Uterus (tissue), 4 donors: ENCODE data around the gene ZNF892. TPM values are rescaled to one million over a fixed set of nuclear protein-coding genes. Genes with fewer than 3 reads are reported as not detected.

Source experiments
- DNase-seq, 2 donors: peaks; one replicate each; pipeline ENCODE4 v3.0.0-alpha.2; 2019 to 2020
- H3K27ac ChIP-seq, 2 donors: fragments of 200-600 bp; sonication (generic); 1 replicate in 1 of 2; 2 replicates in 1 of 2; pipeline ENCODE4 v1.5.1; 2016 to 2018
- H3K27me3 ChIP-seq, 2 donors: fragments of 200-600 bp; sonication (generic); one replicate each; pipeline ENCODE4 v1.5.1; 2018 to 2019; ENCODE audit warnings: control low read depth in 1 of 2
- H3K36me3 ChIP-seq, 2 donors: fragments of 200-600 bp; sonication (generic); one replicate each; pipeline ENCODE4 v1.5.1; 2019; ENCODE audit warnings: control low read depth in 1 of 2
- H3K4me1 ChIP-seq, 2 donors: fragments of 200-600 bp; sonication (generic); one replicate each; pipeline ENCODE4 v1.5.1; 2018 to 2019; ENCODE audit warnings: control low read depth in 1 of 2
- H3K4me3 ChIP-seq, 2 donors: fragments of 200-600 bp; sonication (generic); 1 replicate in 1 of 2; 2 replicates in 1 of 2; pipeline ENCODE4 v1.5.1; 2018 to 2019; ENCODE audit warnings: mild to moderate bottlenecking in 1 of 2
- H3K9me3 ChIP-seq, 2 donors: fragments of 200-600 bp; sonication (generic); one replicate each; pipeline ENCODE4 v1.5.1; 2019; ENCODE audit warnings: control low read depth in 1 of 2
- CTCF ChIP-seq, 4 experiments: fragments of 200-600 bp in 2 of 4; fragments of 450-650 bp in 2 of 4; sonication (generic) in 2 of 4; IDR thresholded peaks; one replicate each; pipeline ENCODE4 v1.5.1; 2016 to 2019; ENCODE audit warnings: antibody characterized with exemption in 4 of 4, mild to moderate bottlenecking in 2 of 4, moderate library complexity in 1 of 4
- POLR2A ChIP-seq, 2 donors: fragments of 450-650 bp; IDR thresholded peaks; one replicate each; pipeline ENCODE4 v1.6.1; 2016; ENCODE audit warnings: antibody characterized with exemption in 2 of 2, mild to moderate bottlenecking in 1 of 2, moderate library complexity in 1 of 2
- intact Hi-C: fragments of 100-400 bp; cut with DNase I; formaldehyde crosslinking; loops from one replicate; pipeline ENCODE4 v1.15.1; 2023; ENCODE audit warnings: low total_unique reads
- total RNA-seq, 4 donors: library from RNA; depleted of rRNA in 3 of 4; stranded (reverse); fragments of >200 nt in 3 of 4; gene quantifications; one replicate each; pipeline versions ENCODE4 v1.1.0 to v1.2.4, GENCODE V29; 2014 to 2023
- donor health status: DM: yes; HTN: yes; CAD: no.

The ZNF892 gene
- total RNA-seq, 4 donors from 2014 or later: 0.88 to 19.6 (median 6.9) TPM

GRCh38 chr2:95225658-95226057 is 18.3 kb downstream of the ZNF892 start:
- DNase-seq: no peak
- no peak for TF ChIP-seq CTCF (IDR thresholded peaks at IDR 0.05)
- TF ChIP-seq POLR2A (IDR thresholded peaks at IDR 0.05): no peak
- peaks cover 0 to 28% of the 10 kb centered on the region in 2 donors for H3K9me3 ChIP-seq
- H3K4me3 ChIP-seq: no peak overlapping the region
- no peaks in the 10 kb centered on the region for H3K27me3 ChIP-seq
- no peaks in the 10 kb centered on the region for H3K4me1 ChIP-seq
- intact Hi-C loops: no loop called here
- H3K27ac ChIP-seq: no peak overlapping the region
- H3K36me3 ChIP-seq: no peaks in the 10 kb centered on the region

- Histone ChIP-seq H3K27me3 (no peaks in the 10 kb centered on the region), H3K27ac (no peak overlapping the region), H3K4me3 (no peak overlapping the region), H3K36me3 (no peaks in the 10 kb centered on the region), H3K9me3 (peaks cover 0 to 25% of the 10 kb centered on the region in 2 donors), H3K4me1 (no peaks in the 10 kb centered on the region)
- no peak for DNase-seq
- intact Hi-C loops: no loop called here
- no peak for TF ChIP-seq POLR2A (IDR thresholded peaks at IDR 0.05)
- TF ChIP-seq CTCF (IDR thresholded peaks at IDR 0.05): no peak
These were observed 24.4 kb downstream of the ZNF892 start for GRCh38 chr2:95231723-95232122.

- TF ChIP-seq CTCF (IDR thresholded peaks at IDR 0.05): no peak
- TF ChIP-seq POLR2A (IDR thresholded peaks at IDR 0.05): no peak
- Histone ChIP-seq H3K4me1 (no peaks in the 10 kb centered on the region), H3K27me3 (no peaks in the 10 kb centered on the region), H3K36me3 (no peaks in the 10 kb centered on the region), H3K27ac (no peak overlapping the region), H3K4me3 (no peak overlapping the region), H3K9me3 (peaks cover 0 to 25% of the 10 kb centered on the region in 2 donors)
- intact Hi-C loops: no loop called here
- no peak for DNase-seq
These were observed 24.9 kb downstream of the ZNF892 start for GRCh38 chr2:95232232-95232631.

GRCh38 chr2:95234286-95234785 is 27.0 kb downstream of the ZNF892 start:
- H3K4me3 ChIP-seq: no peak overlapping the region
- no peak for DNase-seq
- H3K9me3 ChIP-seq: peaks cover 0 to 21% of the 10 kb centered on the region in 2 donors
- H3K27me3 ChIP-seq: no peaks in the 10 kb centered on the region
- intact Hi-C loops: no loop called here
- H3K4me1 ChIP-seq: no peaks in the 10 kb centered on the region
- no peaks in the 10 kb centered on the region for H3K36me3 ChIP-seq
- no peak for TF ChIP-seq CTCF (IDR thresholded peaks at IDR 0.05)
- no peak for TF ChIP-seq POLR2A (IDR thresholded peaks at IDR 0.05)
- H3K27ac ChIP-seq: no peak overlapping the region

GRCh38 chr2:95234816-95235215 is 27.5 kb downstream of the ZNF892 start:
- H3K36me3 ChIP-seq: no peaks in the 10 kb centered on the region
- peaks cover 0 to 20% of the 10 kb centered on the region in 2 donors for H3K9me3 ChIP-seq
- intact Hi-C loops: no loop called here
- TF ChIP-seq CTCF (IDR thresholded peaks at IDR 0.05) (no peak), POLR2A (IDR thresholded peaks at IDR 0.05) (no peak)
- H3K4me1 ChIP-seq: no peaks in the 10 kb centered on the region
- DNase-seq: no peak
- H3K27ac ChIP-seq: no peak overlapping the region
- no peaks in the 10 kb centered on the region for H3K27me3 ChIP-seq
- no peak overlapping the region for H3K4me3 ChIP-seq
